ENCODE measurements around the gene OR13J1. TPM values are rescaled to one million over a fixed set of nuclear protein-coding genes. Genes with fewer than 3 reads are reported as not detected.
"Not testable (repeated sequence)": the region's sequence is repeated elsewhere in the genome, so short reads cannot be mapped to it uniquely, and the experiment has no call there.

The OR13J1 gene, protein sequence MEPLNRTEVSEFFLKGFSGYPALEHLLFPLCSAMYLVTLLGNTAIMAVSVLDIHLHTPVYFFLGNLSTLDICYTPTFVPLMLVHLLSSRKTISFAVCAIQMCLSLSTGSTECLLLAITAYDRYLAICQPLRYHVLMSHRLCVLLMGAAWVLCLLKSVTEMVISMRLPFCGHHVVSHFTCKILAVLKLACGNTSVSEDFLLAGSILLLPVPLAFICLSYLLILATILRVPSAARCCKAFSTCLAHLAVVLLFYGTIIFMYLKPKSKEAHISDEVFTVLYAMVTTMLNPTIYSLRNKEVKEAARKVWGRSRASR
- polyA plus RNA-seq (2013, experiment 1 of 2; ENCODE audit: insufficient read length): not detected
- polyA plus RNA-seq (2013, experiment 2 of 2; ENCODE audit: insufficient read length): not detected

DNA sequence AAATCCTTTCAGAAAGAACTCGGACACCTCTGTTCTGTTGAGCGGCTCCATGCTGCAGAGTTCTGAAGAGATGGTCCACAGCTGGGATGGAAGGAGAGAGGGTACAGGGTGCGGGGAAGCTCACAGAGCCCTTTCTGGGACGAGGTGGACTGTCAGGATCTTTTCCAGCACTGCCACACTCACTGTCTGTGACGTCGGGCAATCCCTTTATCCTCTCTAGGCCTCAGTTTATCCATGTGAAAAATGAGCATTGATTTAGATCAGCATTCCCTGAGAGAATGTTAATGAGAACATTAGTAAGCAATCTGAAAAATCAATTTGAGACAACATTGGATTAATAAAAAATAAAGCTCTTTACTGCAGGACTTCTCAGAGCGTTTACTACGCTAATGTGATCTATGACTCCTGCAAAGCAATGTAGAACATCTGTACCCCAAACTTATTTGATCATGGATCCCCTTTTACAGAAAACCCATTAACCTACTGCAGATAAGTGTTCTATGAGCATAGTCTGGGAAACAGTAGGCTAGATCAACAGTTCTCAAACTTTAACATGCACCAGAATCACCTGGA, at the start of gene OR13J1:
TSS of gene OR13J1 (minus strand) at position 51 of the 573 bp plus-strand sequence. CDS start at position 51, 0 bp downstream.
- no peak for DNase-seq

DNA sequence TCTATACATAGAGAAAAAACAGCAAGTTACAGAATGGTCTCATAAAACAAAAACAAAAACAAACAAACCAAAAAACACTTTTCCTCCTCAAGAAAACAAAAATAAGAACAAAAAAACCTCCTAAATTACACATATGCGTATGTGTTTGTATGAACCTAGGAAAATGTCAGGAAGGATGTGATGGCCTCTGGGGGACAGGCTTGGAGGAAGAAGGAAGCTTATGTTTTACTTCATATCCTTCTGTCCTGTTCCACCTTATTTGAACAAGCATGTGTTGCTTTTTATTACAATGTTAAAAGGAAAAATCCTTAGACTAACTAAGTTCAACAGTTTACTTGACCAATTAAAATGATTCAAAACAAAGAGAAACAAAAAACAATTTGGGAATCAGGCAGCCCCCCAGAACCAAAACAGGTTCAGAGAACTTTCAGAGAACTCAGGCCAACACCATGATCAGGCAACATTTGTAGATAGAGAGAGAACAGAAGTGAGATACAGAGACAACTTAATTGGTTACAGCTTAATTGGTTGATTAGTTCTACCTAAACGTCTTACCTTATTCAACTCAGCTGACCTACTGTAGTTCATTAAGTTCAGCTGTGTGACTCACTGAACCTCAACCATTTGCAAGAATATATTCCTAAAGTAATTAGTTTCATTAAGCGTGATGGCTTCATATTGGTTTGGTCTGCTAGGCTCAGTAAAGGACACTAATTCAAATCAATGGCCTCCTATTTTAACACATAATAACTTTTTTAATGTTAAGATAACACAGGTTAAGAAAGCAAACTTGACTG, 49.2 kb upstream of the OR13J1 start:
- DNase-seq: no peak

DNA sequence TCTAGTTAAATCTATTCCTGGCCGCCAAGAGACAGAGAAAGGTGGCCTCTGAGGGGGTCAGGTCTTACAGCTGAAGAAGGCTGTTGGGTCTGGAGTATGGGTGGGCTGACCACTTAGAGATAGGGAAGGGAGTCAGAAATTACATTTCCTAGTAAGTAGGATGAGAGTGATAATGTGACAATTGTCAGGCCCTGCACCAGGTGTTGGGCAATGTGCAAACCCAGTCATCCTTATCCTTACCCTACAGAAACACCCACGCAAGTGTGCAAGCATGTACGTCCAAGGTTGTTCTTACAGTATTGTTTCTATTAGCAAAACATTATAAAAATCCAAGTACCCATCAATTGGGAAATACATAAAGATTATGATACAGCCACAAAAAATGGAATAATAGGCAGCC, 48.6 kb upstream of the OR13J1 start:
- DNase-seq: no peak

DNA sequence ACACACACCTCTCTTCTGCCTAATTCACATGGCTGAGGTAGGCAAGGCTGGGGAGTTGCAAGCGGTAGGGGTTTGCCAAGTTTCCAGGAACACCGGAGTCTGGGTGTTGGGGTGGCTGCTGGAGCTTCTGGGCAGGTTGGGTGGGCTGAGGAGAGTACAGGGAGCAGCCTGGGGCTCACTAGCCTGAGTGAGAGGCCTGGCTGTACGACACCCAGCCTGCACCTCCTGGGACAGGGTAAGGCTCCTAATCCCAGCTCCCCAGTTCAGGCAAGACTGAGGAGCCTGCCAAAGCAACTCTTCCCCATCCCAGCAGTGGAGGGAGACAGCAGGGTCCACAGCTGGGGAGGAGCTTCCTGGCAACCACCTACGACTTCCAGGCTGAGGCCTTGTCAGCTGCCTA, 47.1 kb upstream of the OR13J1 start:
- DNase-seq: no peak

DNA sequence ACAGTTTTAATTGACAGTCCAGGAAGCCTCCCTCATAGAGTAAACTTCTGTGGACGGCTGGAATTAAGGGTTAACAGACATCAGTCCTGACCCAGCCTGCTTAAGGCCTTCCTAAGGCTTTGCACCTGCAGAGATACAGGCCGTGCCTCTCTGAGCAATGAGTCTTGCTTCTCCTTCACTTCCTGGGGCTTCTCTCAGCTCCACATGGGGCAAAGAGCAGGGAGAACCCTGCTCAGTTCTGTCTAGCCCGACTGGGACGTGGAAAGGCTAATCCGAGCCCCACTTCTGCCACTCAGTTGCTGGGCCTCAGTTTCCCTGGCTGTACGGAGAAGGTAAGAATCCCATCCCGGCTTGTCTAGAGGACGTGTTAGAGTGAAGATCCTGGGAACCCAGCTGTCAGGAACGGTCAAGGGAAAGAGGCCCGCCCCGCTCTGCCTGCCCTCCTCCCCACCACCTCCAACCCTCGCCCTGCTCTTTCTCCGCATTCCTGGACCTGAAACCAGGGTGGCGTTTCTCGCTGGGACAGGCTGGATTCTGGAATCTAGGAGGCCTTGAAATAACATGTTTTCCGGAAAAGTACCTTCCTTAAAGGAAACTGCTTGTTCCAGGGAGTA, 45.6 kb upstream of the OR13J1 start:
- no peak for DNase-seq

DNA sequence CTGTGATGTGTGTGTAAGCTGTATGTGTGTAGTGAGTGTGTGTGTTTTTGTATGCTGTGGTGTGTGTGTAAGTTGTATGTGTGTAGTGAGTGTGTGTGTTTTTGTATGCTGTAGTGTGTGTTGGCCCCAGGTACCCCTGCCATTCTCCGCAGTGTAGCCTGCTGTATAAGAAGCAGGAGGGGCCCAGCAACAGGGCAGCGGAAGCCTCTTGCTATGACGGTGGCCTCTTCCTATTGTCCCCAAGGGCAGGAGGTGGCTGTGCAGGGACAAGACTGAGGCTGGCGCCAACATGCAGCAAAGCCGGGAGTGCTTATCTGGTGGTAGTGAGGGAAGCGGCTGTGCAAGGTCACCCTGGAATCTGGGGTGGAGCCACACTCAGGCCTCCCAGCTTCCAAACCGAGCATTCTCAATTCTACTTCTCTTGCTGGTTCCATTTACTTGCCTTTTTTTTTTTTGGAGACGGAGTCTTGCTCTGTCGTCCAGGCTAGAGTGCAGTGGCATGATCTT, 44.2 kb upstream of the OR13J1 start:
- peak; percentile 44 for DNase-seq

DNA sequence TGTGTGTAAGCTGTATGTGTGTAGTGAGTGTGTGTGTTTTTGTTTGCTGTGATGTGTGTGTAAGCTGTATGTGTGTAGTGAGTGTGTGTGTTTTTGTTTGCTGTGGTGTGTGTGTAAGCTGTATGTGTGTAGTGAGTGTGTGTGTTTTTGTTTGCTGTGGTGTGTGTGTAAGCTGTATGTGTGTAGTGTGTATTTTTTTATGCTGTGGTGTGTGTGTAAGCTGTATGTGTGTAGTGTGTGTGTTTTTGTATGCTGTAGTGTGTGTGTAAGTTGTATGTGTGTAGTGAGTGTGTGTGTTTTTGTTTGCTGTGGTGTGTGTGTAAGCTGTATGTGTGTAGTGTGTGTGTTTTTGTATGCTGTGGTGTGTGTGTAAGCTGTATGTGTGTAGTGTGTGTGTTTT, 43.2 kb upstream of the OR13J1 start:
- not testable (repeated sequence) for DNase-seq

DNA sequence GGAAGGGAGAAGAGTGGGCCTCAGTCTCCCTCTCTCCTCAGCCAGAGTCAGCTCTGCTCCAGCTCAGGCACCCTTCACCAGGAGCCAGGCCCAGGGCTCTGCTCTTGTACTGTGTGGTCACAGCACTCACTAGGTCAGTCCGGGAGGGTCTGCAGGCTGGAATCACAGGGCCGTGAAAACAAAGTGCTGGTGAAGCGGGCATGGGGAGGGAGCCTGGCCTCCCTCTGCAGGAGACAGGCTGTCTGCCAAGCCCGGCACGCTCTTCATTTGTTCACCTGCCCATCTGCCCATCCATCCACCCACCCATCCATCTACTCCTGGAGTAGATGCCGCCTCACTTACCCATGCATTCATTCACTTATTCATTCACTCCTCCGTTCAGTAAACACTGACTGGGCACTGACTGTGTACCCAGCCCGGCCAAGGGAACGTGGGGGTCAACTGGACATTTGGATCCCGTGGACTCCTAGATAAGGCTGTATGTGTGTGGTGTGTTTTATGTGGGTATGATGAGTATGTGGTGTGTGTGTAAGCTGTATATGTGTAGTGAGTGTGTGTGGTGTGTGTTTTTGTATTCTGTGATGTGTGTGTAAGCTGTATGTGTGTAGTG, 42.7 kb upstream of the OR13J1 start:
- DNase-seq: no peak

DNA sequence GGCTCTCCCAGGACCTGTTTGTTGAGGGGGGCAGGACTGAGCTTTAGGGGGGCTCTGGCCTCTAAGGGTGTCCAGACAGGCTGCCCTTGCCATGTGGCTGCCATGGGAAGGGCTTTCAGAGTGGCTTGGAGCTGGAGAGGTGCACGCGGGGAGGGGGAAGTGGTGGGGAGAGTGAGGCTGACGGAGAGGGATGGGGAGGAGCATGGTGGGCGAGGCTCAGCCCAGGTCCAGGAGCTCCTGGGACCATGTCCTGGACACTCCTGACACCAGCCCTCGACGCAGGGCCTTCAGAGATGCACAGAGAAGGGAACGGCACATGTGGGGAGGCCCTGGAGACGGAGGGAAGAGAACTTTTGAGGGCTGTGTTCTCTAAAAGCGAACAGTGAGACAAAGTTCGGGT, 41.5 kb upstream of the OR13J1 start:
- DNase-seq: no peak

DNA sequence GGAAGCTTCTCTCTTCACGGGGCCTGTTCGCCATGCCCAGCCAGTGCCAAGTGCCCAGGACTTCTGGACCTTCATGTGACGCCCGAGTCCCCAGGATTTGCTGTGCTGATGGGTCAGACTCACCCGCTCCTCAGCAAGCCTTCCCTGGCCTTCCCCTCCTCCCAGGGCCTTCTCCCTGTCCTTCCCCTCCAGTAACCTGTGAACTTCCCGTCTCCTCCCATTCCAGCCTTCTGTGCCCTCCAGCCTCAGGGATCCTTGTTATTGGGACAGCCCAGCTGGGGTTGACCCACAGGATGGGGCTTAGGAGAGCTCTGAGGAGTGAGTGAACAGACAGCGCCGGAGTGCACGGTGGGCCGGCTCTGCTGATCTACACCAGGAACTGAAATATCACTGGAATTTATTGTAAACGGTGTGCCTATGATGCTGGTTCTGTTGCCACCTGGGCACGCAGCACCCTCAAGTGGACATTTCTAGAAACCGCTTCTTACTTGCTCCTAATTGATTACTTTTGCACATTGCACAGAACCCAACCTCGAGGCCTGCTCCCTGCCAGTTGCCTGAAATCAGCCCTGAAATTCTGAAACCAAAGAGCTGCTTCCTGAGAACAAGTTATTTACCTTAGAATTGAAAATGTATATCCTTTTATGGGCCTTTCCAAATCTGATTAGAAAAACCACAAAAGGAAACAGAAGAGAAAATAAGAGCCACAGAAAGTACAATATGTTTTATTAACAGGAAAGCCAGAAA, 40.6 kb upstream of the OR13J1 start:
- DNase-seq: peak; percentile 66

DNA sequence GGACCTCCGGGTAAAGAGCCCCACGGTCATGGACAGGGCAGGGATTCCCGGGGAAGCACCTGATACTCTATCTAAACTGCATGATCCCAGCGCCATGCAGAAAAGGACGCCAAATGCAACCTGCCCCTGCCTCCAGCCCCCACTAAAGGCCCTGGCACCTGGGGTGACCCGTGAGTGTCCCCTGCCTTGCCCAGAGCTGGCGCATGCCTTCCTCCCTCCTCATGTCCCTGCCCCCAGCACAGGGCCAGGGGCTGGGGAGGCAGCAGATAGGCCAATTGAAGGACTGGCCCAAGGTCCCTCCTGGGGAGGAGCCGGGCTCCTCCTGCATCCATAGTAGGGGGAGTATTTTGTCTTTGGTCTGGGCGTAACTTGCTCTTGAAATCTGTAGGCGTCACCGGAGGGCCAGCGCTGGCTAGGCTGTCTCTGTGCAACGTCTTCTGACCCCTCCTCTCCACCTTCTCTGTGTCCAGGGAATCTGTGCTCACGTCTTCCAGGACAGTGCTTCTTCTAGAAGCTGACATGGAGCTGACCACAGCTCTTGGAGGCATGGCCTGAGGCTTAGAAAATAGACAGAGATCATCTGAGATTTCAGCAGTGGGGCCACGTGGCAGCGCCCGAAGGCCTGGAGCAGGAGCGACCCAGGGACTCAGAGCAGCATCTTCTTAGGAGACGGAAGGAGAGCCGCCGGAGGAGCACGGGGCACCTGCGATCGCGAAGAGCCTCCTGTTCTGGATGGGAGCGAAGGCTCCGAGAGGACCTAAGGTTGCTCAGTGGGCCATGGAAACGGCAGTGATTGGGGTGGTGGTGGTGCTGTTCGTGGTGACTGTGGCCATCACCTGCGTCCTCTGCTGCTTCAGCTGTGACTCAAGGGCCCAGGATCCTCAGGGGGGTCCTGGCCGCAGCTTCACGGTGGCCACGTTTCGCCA, 39.7 kb upstream of the OR13J1 start:
- DNase-seq: no peak

DNA sequence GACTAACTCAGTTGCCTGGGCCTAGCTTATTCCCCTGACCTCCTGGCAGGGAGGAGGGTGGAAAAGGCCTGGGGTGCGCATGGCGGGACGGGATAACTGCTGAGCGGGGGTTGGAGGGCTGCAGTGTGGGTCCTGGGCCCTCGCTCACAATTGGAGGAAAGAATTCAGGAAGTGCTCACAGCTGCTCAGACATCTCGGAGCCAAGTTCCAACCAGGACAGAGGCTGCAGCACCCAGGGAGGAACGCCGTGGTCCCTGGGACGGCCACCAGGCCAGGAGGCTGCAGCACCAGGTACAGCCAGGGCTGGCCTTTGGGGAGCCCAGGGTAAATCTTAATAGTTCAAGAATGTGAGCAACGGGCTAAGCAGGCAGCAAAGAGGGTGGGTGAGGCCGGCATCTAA, 39.1 kb upstream of the OR13J1 start, which contains the start of gene SPAAR:
TSS of gene SPAAR (plus strand) at position 217 of the 400 bp plus-strand sequence. CDS start 974 bp downstream, outside the sequence.
- no peak for DNase-seq

DNA sequence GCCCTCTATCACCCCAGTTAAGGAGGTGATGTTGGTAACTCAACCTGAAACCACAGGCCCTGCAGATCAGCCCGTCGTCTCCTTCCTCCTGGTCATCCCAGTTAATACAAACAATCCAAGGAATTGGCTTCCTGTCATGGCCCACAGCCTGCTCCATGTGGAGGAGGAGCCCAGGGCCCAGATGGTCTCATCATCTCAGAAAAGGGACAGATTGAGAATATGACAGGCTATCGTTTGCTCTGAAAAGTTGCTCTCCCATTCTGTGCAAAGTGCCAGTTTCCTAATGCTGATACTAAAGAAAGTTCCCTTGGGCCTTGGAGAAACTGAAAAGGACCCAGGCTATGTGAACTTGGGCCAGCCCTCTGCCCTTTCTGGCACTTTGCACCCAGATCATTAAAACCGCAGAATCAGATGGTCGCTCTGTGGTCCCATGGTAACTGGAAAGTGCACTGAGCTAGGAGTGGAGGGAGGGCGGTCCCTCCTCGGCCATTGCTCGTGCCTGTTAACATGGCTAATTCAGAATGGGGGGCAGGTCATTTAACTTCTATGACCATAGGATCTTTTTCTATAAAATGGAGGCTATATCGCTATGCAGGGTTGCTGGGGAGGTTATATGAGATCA, 38.4 kb upstream of the OR13J1 start:
- peak; percentile 52 for DNase-seq

DNA sequence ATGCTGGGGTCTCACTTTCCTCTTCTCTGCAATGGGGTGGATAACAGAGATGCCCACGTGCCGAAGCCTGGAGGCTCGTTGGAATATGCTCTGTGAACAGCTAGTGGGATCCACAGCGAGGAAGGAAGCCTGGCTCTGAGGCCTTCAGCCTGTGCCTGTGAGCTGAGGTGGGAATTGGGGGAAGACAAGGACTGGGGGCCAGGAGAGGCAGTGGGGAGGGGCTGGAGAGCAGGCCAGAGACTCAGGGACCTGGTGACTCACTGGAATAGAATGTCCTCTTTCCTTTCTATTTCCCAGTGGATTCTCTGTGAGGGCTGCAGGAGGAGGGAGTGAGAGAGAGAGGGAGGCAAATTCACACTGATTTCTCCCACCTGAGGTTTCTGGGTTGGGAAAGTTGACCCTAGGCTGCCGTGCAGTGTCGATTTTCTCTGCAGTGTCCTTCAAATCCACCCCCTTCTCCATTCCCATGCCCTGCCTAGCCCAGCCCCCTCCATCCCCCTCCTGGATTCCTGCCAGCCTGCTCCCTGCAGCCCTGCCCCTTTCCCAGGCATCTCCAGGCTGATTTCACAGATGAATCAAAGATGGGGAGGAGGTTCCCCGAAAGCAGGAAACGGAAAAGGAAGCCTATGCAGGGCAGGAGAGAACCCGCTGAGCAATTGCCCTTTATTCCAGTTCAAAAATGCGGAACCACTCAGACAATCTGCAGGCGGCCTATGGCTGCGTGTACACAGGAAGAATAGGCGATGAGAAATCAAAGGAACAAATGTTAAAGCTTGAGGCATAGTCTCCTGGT, 37.7 kb upstream of the OR13J1 start:
- peak; percentile 97 for DNase-seq

DNA sequence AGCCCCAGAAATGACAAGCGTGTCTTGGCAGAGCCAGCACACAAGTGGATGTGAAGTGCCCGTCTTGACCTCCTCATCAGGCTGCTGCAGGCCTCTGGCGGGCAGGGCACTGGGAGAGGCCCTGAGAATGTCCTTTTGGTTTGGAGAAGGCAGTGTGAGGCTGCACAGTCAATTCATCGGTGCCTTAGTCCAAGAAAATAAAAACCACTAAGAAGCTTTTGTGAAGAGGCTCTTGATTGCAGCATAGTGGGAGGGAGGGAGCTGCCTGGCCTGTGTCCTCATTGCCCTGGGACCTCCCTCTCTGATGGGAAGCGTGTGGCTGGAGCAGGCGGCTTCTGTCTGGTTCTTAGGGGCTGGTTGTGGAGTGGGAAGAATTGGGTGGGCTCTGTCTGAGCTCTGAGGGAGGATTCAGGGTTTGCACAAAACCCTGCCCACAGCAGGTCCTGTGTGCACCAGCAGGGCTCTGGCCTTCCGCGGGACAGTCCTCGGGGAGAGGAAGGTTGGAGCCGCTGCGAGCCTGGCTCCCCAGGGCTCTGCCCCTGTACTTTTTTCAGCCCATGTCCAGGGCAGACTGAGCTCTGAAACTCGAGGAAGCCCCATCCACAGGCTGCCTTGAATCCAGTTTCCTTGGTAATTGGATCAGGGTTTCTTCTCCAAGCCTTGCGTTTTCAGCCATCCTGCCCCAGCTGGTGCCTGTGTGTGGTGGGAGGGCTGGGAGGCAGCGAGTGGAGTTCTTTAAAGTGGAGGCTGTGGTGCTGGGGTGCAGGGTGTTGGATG, 36.9 kb upstream of the OR13J1 start:
- DNase-seq: peak; percentile 90

DNA sequence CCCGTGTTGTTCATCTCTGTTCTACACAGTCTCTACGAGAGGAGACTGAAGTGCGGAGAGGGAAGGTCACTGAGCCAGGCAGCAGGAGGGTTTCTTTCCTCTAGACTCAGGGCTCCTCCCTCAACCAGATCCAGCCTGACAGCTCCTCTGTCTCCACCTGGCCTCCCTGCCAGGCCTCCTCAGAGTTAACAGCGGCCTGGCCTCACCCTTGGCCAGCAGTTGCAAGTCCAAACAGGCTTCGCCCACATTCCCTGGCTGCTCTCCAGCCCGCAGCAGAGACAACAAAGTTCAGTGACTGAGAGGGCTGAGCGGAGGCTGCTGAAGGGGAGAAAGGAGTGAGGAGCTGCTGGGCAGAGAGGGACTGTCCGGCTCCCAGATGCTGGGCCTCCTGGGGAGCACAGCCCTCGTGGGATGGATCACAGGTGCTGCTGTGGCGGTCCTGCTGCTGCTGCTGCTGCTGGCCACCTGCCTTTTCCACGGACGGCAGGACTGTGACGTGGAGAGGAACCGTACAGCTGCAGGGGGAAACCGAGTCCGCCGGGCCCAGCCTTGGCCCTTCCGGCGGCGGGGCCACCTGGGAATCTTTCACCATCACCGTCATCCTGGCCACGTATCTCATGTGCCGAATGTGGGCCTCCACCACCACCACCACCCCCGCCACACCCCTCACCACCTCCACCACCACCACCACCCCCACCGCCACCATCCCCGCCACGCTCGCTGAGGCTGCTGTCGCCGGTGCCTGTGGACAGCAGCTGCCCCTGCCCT, 35.9 kb upstream of the OR13J1 start, which contains the start of gene HRCT1:
TSS of gene HRCT1 (plus strand) at position 291 of the 768 bp plus-strand sequence. CDS start at position 377, 86 bp downstream.
- peak; percentile 95 for DNase-seq
